Left renal cortex interstitium (tissue), 4 donors: ENCODE data around the gene STOML3. TPM values are rescaled to one million over a fixed set of nuclear protein-coding genes. Genes with fewer than 3 reads are reported as not detected.

Source experiments
- DNase-seq, 4 donors: peaks; one replicate each; pipeline ENCODE4 v3.0.0-alpha.2; 2013; ENCODE audit warnings: low read depth in 4 of 4, low spot score in 2 of 4, missing footprints in 1 of 4
- polyA plus RNA-seq, 4 donors: library from polyadenylated mRNA; unstranded; fragments of 120-200 nt; gene quantifications; one replicate each; pipeline ENCODE4 v1.2.1, GENCODE V29; 2013; ENCODE audit not compliant: insufficient read length in 4 of 4

The STOML3 gene
- polyA plus RNA-seq, 4 donors, result 0.06 to 0.08 (median 0.08) TPM; not detected in 1

DNA sequence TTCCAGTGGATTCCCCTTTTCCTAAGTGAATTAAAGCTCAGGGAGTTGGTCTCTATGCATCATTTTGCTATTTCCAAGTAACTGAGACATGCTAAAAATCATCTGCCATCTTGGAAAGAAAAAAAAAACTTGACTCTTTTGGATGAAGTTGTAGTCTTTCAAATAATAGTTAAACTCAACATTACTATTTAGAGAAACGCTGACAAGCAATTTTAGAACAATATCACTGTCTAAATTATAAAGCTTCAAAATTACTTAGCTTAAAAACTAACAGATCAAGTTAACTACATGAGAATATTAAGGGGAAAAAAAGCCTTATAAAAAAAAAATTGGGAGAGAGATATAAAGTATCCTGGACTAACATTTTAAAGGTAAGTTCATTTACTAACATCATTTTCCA is 68.5 kb downstream of the STOML3 start:
- DNase-seq, result no peak

DNA sequence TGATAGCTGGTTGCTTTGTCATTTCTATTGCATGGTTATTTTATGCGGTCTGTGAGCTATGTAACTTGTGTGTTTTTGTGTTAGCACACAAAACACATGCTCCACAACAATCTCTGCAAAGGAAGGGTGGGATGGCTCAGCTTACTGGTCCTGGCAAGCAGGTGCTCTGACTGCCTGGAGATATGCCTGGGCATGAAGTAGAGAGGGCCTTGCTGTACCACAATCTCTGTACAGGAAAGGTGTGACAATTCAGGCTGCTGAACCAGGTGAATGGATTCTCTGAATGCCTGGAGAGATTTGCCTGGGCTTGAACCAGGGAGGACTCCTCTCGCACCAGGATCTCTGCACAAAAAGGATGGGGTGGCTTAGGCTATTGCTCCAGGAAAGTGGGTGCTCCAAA is 69.5 kb downstream of the STOML3 start:
- DNase-seq, result no peak

Other genes starting within 250 kb of the STOML3 start
- gene PROSER1, start 47.3 kb upstream of the STOML3 start, polyA plus RNA-seq, result 10 to 100 TPM; 25.2 to 52.8 (median 35.4) TPM
- 10 to 100 TPM; 32.7 to 81.5 (median 52.9) TPM for gene NHLRC3, start 47.6 kb upstream of the STOML3 start, polyA plus RNA-seq